ENCODE data around the gene CLIC1. TPM values are rescaled to one million over a fixed set of nuclear protein-coding genes. Genes with fewer than 3 reads are reported as not detected.

CLIC1 gene
- polyA plus RNA-seq, 1 donor (not counting 4 experiments of a cell fraction or from before 2014, with no cell fraction given): 832 TPM

DNA sequence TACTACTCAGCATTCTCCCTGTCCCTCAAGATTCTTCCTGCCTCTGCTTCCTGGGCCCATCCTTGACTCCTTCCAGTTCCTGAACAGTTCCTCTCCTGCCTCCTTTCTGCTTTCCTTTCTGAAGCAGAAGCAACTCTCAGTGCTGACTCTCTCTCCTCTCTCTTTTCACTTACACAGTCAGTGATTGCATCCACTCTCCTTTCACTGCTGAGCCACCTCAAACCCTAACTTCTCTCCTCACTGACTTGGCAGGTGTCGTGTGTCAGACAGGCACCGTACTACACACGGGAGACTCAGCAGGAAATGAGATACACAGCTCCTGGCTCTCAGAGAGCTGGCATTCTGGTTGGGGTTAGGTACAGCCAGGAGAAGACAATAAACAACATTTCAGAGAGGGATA is 38.8 kb downstream of the CLIC1 start:
- Histone ChIP-seq H3K9me3 (ENCODE audit: control insufficient read depth, low read depth, low read length) (no peaks in the 10 kb centered on the region), H2AFZ (ENCODE audit: control insufficient read depth, low read length) (no peak overlapping the region), H3K4me3 (ENCODE audit: control insufficient read depth in 2 of 3, extremely low read depth in 1 of 3, insufficient read depth in 2 of 3, low read depth in 1 of 3, low read length in 3 of 3) (no peak overlapping the region), H3K4me1 (ENCODE audit: control insufficient read depth, extremely low read depth, insufficient read depth, low read length) (peaks cover 9% of the 10 kb centered on the region), H3K4me2 (ENCODE audit: control insufficient read depth, extremely low read depth, insufficient read depth, low read depth, low read length) (no peak overlapping the region), H3K36me3 (ENCODE audit: control insufficient read depth in 2 of 2, extremely low read depth in 1 of 2, insufficient read depth in 2 of 2, low read length in 2 of 2) (peaks cover 13 to 15% of the 10 kb centered on the region in 2 experiments), H3K9me1 (ENCODE audit: control insufficient read depth, extremely low read depth, insufficient read depth, low read length) (no peaks in the 10 kb centered on the region), H3K27me3 (ENCODE audit: control insufficient read depth, extremely low read depth, insufficient read depth, low read length) (no peaks in the 10 kb centered on the region), H3K27ac (ENCODE audit: control insufficient read depth, insufficient read depth, low read length) (no peak overlapping the region), H3K9ac (ENCODE audit: control insufficient read depth, extremely low read depth, insufficient read depth, low read length) (no peak overlapping the region), H4K20me1 (ENCODE audit: control insufficient read depth, extremely low read depth, insufficient read depth, low read length) (no peaks in the 10 kb centered on the region), H3K79me2 (ENCODE audit: control insufficient read depth, insufficient read depth, low read length) (peaks cover 18% of the 10 kb centered on the region)
- FAIRE-seq (no peak), DNase-seq (ENCODE audit: low read depth, low spot score) (no peak)
- TF ChIP-seq EZH2 (IDR thresholded peaks at IDR 0.05; ENCODE audit: low read length): no peak
- dilution Hi-C loops (cut with MboI; ENCODE audit: extremely low pct_ligation_motif_present, low sequenced_read_pairs): no loop called here

DNA sequence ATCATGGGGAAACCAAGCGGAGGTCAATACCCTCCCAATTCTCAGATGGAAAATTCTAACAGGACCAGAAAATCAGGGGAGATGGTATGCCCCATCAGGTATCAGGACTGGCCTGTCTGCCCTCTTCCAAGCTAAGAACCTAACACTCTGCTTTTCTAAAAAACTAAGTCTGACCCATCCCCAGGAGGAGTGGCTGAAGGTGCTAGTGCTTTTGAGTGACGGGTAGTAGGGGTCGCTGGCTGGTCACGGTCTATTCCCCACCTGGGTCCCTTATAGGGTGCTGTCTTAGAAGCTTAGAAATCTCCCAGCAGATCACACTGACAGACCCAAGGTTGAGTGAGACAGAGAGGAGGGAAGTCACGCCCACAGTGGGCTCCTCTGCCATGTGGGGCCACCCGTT is 42.8 kb downstream of the CLIC1 start:
- TF ChIP-seq, protein P1, sequence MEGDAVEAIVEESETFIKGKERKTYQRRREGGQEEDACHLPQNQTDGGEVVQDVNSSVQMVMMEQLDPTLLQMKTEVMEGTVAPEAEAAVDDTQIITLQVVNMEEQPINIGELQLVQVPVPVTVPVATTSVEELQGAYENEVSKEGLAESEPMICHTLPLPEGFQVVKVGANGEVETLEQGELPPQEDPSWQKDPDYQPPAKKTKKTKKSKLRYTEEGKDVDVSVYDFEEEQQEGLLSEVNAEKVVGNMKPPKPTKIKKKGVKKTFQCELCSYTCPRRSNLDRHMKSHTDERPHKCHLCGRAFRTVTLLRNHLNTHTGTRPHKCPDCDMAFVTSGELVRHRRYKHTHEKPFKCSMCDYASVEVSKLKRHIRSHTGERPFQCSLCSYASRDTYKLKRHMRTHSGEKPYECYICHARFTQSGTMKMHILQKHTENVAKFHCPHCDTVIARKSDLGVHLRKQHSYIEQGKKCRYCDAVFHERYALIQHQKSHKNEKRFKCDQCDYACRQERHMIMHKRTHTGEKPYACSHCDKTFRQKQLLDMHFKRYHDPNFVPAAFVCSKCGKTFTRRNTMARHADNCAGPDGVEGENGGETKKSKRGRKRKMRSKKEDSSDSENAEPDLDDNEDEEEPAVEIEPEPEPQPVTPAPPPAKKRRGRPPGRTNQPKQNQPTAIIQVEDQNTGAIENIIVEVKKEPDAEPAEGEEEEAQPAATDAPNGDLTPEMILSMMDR (optimal IDR thresholded peaks at IDR 0.05 in 1 of 3, IDR thresholded peaks at IDR 0.05 in 1 of 3, conservative IDR thresholded peaks at IDR 0.05 in 1 of 3; ENCODE audit: extremely low read depth in 1 of 3, insufficient read depth in 2 of 3, low read length in 3 of 3): no peak
- no peak for TF ChIP-seq EZH2 (IDR thresholded peaks at IDR 0.05; ENCODE audit: low read length)
- no peaks in the 10 kb centered on the region for H4K20me1 ChIP-seq (ENCODE audit: control insufficient read depth, extremely low read depth, insufficient read depth, low read length)
- H3K36me3 ChIP-seq (ENCODE audit: control insufficient read depth in 2 of 2, extremely low read depth in 1 of 2, insufficient read depth in 2 of 2, low read length in 2 of 2): peaks cover 22 to 29% of the 10 kb centered on the region in 2 experiments
- no peak overlapping the region for H3K27ac ChIP-seq (ENCODE audit: control insufficient read depth, insufficient read depth, low read length)
- dilution Hi-C loops (cut with MboI; ENCODE audit: extremely low pct_ligation_motif_present, low sequenced_read_pairs): no loop called here
- H3K4me3 ChIP-seq (ENCODE audit: control insufficient read depth in 2 of 3, extremely low read depth in 1 of 3, insufficient read depth in 2 of 3, low read depth in 1 of 3, low read length in 3 of 3): no peak overlapping the region
- H3K4me2 ChIP-seq (ENCODE audit: control insufficient read depth, extremely low read depth, insufficient read depth, low read depth, low read length): no peak overlapping the region
- FAIRE-seq (no peak), DNase-seq (ENCODE audit: low read depth, low spot score) (no peak)
- H2AFZ ChIP-seq (ENCODE audit: control insufficient read depth, low read length): no peak overlapping the region
- no peaks in the 10 kb centered on the region for H3K4me1 ChIP-seq (ENCODE audit: control insufficient read depth, extremely low read depth, insufficient read depth, low read length)
- no peaks in the 10 kb centered on the region for H3K9me1 ChIP-seq (ENCODE audit: control insufficient read depth, extremely low read depth, insufficient read depth, low read length)
- H3K79me2 ChIP-seq (ENCODE audit: control insufficient read depth, insufficient read depth, low read length): no peaks in the 10 kb centered on the region
- H3K9me3 ChIP-seq (ENCODE audit: control insufficient read depth, low read depth, low read length): no peaks in the 10 kb centered on the region
- no peak overlapping the region for H3K9ac ChIP-seq (ENCODE audit: control insufficient read depth, extremely low read depth, insufficient read depth, low read length)
- H3K27me3 ChIP-seq (ENCODE audit: control insufficient read depth, extremely low read depth, insufficient read depth, low read length): no peaks in the 10 kb centered on the region

DNA sequence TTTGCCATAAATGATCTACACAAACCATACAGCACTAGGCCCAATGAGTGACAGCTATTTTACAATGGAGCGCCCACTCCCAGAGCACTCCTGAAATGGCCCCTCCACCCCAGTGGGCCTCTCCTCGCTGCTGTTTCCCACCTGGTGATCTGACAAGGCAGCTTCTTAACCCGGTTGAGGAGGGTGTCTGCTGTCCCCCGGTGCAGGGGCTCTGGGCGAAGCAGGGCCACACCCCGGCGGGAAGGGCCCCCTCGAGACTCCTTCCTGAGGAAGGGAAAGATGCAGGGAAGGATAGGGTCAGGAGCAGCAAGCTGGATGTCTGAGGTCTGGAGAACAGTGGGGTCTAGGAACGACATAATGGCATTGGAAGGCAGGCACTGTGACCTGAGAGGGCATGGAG is 43.4 kb downstream of the CLIC1 start:
- peaks cover 22 to 35% of the 10 kb centered on the region in 2 experiments for H3K36me3 ChIP-seq (ENCODE audit: control insufficient read depth in 2 of 2, extremely low read depth in 1 of 2, insufficient read depth in 2 of 2, low read length in 2 of 2)
- no peaks in the 10 kb centered on the region for H4K20me1 ChIP-seq (ENCODE audit: control insufficient read depth, extremely low read depth, insufficient read depth, low read length)
- H3K4me2 ChIP-seq (ENCODE audit: control insufficient read depth, extremely low read depth, insufficient read depth, low read depth, low read length): no peak overlapping the region
- H3K4me3 ChIP-seq (ENCODE audit: control insufficient read depth in 2 of 3, extremely low read depth in 1 of 3, insufficient read depth in 2 of 3, low read depth in 1 of 3, low read length in 3 of 3): no peak overlapping the region
- no peaks in the 10 kb centered on the region for H3K9me3 ChIP-seq (ENCODE audit: control insufficient read depth, low read depth, low read length)
- dilution Hi-C loops (cut with MboI; ENCODE audit: extremely low pct_ligation_motif_present, low sequenced_read_pairs): no loop called here
- no peaks in the 10 kb centered on the region for H3K27me3 ChIP-seq (ENCODE audit: control insufficient read depth, extremely low read depth, insufficient read depth, low read length)
- DNase-seq (ENCODE audit: low read depth, low spot score) (no peak), FAIRE-seq (no peak)
- no peak overlapping the region for H3K27ac ChIP-seq (ENCODE audit: control insufficient read depth, insufficient read depth, low read length)
- H3K79me2 ChIP-seq (ENCODE audit: control insufficient read depth, insufficient read depth, low read length): no peaks in the 10 kb centered on the region
- no peak overlapping the region for H3K9ac ChIP-seq (ENCODE audit: control insufficient read depth, extremely low read depth, insufficient read depth, low read length)
- H2AFZ ChIP-seq (ENCODE audit: control insufficient read depth, low read length): no peak overlapping the region
- TF ChIP-seq, protein P1 (optimal IDR thresholded peaks at IDR 0.05 in 1 of 3, IDR thresholded peaks at IDR 0.05 in 1 of 3, conservative IDR thresholded peaks at IDR 0.05 in 1 of 3; ENCODE audit: extremely low read depth in 1 of 3, insufficient read depth in 2 of 3, low read length in 3 of 3): no peak
- TF ChIP-seq EZH2 (IDR thresholded peaks at IDR 0.05; ENCODE audit: low read length): no peak
- H3K9me1 ChIP-seq (ENCODE audit: control insufficient read depth, extremely low read depth, insufficient read depth, low read length): no peaks in the 10 kb centered on the region
- H3K4me1 ChIP-seq (ENCODE audit: control insufficient read depth, extremely low read depth, insufficient read depth, low read length): no peaks in the 10 kb centered on the region

Measured in keratinocyte (primary cell).